Measurements from ENCODE around the gene BOLL.

DNA sequence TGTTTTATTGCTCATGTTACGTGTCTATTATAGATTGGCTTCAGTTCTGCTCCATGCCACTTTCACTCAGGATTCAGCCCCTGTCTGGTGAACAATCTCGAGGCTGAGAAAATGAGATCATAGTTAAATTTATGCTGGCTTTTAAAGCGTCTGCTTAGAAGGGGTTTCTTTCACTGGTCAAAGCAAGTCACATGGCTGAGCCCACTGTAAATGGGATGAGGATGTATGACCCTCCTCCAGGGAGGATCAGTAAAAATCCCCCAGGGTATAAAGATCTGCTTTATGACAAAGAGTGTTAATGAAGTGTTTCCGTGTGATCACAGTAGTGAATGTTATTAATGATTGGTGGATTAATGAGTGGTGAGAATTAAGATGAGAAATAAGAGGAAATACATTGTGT lies 13.1 kb upstream of the BOLL start:
- TF ChIP-seq EZH2phosphoT487 (IDR thresholded peaks at IDR 0.05; ENCODE audit: borderline replicate concordance, low read length): no peak
- TF ChIP-seq, protein P1, sequence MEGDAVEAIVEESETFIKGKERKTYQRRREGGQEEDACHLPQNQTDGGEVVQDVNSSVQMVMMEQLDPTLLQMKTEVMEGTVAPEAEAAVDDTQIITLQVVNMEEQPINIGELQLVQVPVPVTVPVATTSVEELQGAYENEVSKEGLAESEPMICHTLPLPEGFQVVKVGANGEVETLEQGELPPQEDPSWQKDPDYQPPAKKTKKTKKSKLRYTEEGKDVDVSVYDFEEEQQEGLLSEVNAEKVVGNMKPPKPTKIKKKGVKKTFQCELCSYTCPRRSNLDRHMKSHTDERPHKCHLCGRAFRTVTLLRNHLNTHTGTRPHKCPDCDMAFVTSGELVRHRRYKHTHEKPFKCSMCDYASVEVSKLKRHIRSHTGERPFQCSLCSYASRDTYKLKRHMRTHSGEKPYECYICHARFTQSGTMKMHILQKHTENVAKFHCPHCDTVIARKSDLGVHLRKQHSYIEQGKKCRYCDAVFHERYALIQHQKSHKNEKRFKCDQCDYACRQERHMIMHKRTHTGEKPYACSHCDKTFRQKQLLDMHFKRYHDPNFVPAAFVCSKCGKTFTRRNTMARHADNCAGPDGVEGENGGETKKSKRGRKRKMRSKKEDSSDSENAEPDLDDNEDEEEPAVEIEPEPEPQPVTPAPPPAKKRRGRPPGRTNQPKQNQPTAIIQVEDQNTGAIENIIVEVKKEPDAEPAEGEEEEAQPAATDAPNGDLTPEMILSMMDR (conservative IDR thresholded peaks at IDR 0.05; ENCODE audit: low read depth, low read length): no peak
- no peak for TF ChIP-seq EZH2 (IDR thresholded peaks at IDR 0.05; ENCODE audit: low read length, unreplicated experiment)

Measured in PC-3 (cell line).